ENCODE measurements around the gene DHFR.

- TF ChIP-seq NFE2L1 (tag; IDR thresholded peaks at IDR 0.05; ENCODE audit: borderline replicate concordance, low read depth) (no peak), YBX1 (IDR thresholded peaks at IDR 0.05) (no peak), KLF13 (tag; IDR thresholded peaks at IDR 0.05; ENCODE audit: borderline replicate concordance, low read depth) (no peak), BRCA1 (IDR thresholded peaks at IDR 0.05) (no peak), BRCA1 (CRISPR knock-in tag; IDR thresholded peaks at IDR 0.05) (no peak), SNRNP70 (optimal IDR thresholded peaks at IDR 0.05; ENCODE audit: low read depth, low read length) (no peak), ETS1 (conservative IDR thresholded peaks at IDR 0.05; ENCODE audit: control insufficient read depth, low read depth, low read length) (no peak), BRD9 (IDR thresholded peaks at IDR 0.05; ENCODE audit: low read depth, partially characterized antibody) (no peak), GTF2E2 (tag; IDR thresholded peaks at IDR 0.05) (no peak), BHLHE40 (IDR thresholded peaks at IDR 0.05; ENCODE audit: low read length) (no peak), ATF6 (CRISPR knock-in tag; IDR thresholded peaks at IDR 0.05) (no peak), SIRT6 (IDR thresholded peaks at IDR 0.05; ENCODE audit: low read depth, low read length) (no peak), MAFF (IDR thresholded peaks at IDR 0.05; ENCODE audit: low read length) (no peak), CTCF (IDR thresholded peaks at IDR 0.05 in 2 of 3, conservative IDR thresholded peaks at IDR 0.05 in 1 of 3; ENCODE audit: insufficient read depth in 2 of 3, low read depth in 1 of 3, low read length in 3 of 3) (no peak), ZNF384 (IDR thresholded peaks at IDR 0.05; ENCODE audit: low read depth, low read length) (no peak)
These were observed 47.0 kb downstream of the DHFR start for GRCh38 chr5:80607832-80608231.
